Stimulated activated CD8-positive, alpha-beta memory T cell treated with anti-CD3 and anti-CD28 coated beads, Interleukin-4, amount 100 ng/mL, for 48 hours (primary cell): ENCODE data around the gene ECE2.

Source experiments
- DNase-seq: peaks from one replicate; pipeline ENCODE4 v3.0.0-alpha.2; 2020

ECE2 gene

GRCh38 chr3:184315871-184316661 lies 40.2 kb downstream of the ECE2 start:
- no peak for DNase-seq

DNA sequence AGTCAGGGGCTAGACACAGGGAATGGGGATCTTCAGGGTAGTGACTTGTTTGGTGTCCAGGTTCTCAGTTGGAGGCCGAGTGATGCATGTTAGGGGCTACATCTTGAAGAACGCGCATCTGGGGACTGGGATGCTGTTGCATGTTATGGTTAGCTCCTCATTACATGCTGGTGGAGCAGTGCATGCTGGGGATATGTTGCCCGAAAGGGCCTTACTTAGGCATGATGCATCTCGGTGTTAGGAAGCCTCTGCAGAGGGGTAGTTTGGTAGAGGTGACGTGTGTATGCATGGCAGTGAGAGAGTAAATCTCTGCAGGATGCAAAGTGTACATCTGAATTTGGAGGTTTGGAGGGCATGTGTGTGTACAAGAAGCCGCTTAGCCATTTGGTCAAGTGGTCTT lies 41.0 kb downstream of the ECE2 start:
- no peak for DNase-seq

- no peak for DNase-seq
Observed at GRCh38 chr3:184317201-184317600, 41.4 kb downstream of the ECE2 start.

DNA sequence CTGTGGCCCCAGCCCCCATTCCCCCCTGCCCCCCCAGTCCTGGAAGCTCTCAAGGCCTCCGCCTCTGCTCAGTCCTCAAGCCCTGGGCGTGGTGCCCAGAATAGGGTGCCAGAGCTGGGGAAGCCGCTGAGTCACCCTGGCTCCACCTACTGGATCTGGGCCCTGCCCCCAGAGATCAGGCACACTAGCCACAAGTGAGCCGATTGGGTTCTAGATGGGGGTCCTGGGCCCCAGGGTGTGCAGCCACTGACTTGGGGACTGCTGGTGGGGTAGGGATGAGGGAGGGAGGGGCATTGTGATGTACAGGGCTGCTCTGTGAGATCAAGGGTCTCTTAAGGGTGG lies 44.3 kb downstream of the ECE2 start:
- DNase-seq = peak; percentile 72

- no peak for DNase-seq
Observed at GRCh38 chr3:184321666-184322065, 45.8 kb downstream of the ECE2 start.

DNA sequence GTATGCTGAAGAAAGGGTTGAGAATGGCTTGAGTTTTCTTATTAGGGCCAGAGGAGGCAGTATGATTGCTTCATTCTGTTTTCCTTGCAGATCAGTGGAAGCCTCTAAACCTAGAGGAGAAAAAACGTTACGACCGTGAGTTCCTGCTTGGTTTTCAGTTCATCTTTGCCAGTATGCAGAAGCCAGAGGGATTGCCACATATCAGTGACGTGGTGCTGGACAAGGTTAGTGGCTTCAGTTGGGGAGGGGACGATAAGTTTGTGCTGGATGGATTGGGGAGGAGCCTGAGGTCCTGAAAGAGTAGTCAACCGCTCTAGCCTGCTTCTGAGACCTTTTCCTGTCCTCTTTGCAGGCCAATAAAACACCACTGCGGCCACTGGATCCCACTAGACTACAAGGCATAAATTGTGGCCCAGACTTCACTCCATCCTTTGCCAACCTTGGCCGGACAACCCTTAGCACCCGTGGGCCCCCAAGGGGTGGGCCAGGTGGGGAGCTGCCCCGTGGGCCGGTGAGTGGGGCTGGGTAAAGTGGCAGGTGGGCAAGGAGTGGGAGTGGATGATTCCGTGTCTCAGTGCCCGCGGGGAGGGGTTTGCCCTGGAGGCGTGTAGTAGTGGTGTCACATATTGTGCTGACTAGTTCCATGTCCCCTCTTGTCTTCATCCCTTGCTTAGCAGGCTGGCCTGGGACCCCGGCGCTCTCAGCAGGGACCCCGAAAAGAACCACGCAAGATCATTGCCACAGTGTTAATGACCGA lies 47.1 kb downstream of the ECE2 start:
- DNase-seq = no peak

GRCh38 chr3:184323696-184324095 lies 47.9 kb downstream of the ECE2 start:
- no peak for DNase-seq

DNA sequence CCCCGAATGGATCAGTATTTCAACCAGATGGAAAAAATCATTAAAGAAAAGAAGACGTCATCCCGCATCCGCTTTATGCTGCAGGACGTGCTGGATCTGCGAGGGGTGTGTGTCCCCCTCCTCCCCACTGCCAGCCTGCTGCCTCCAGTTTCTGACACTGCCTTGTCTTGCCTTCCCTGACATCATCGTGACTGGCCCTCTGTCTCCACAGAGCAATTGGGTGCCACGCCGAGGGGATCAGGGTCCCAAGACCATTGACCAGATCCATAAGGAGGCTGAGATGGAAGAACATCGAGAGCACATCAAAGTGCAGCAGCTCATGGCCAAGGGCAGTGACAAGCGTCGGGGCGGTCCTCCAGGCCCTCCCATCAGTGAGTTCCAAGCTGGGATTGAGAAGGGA lies 49.4 kb downstream of the ECE2 start:
- DNase-seq = no peak

- DNase-seq = peak; percentile 65
Observed at GRCh38 chr3:184325715-184326369, 50.0 kb downstream of the ECE2 start.

GRCh38 chr3:184327171-184327570 lies 51.3 kb downstream of the ECE2 start:
- no peak for DNase-seq

- no peak for DNase-seq
Observed at GRCh38 chr3:184328516-184328915, 52.7 kb downstream of the ECE2 start.

DNA sequence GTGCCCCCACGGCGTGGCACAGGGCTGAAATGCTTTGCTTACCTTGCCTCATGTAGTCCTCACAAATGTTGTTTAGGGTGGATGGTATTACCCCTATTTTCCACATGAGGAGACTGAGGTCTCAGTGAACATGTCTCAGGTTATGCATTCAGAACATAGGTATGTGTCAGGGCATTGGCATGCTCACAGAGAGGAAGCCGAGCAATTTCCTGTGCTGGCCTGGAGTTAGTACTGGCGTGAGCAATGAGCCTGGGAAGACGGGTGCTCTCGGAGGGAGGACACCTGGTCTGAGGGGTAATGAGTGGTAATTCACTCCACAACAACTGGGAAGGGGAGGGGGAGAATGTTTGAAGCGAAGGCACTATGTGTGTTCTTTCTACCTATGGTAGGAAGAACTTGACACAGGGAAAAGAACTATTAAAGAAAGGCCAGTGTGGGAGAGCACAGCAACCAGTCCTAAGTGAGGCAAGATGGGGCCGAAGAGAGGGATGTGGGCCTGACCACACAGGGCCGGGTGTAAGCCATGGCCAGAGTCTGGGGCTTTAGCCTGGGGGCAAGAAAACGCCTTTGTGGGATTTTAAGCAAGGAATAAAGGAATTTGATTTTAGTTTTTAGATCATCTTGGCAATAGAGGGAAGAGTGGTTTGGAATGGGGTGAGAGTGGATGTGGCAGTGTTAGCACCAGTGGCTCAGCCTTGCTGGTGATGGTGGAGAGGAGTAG lies 56.7 kb downstream of the ECE2 start:
- DNase-seq = no peak

GRCh38 chr3:184333190-184333589 lies 57.4 kb downstream of the ECE2 start:
- DNase-seq = no peak

DNA sequence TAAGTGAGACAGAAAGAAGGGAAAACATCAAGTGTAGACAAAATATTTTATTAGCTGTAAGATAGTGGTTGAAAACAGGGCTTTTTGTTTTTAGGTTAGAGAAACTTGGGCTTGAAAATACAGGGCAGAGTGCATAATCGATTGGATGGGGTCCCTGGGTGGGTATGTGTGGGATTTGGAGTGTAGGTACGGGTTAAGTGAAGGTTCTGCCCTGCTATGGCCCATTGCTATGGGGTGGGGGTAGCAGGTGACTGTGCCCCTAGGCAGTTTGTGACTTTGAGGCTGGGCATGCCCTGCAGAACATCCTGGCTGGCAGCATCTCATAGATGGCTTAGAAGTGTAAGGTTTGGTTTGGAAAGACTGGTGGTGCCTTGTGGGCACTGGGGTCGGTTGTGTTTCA lies 57.9 kb downstream of the ECE2 start:
- no peak for DNase-seq

DNA sequence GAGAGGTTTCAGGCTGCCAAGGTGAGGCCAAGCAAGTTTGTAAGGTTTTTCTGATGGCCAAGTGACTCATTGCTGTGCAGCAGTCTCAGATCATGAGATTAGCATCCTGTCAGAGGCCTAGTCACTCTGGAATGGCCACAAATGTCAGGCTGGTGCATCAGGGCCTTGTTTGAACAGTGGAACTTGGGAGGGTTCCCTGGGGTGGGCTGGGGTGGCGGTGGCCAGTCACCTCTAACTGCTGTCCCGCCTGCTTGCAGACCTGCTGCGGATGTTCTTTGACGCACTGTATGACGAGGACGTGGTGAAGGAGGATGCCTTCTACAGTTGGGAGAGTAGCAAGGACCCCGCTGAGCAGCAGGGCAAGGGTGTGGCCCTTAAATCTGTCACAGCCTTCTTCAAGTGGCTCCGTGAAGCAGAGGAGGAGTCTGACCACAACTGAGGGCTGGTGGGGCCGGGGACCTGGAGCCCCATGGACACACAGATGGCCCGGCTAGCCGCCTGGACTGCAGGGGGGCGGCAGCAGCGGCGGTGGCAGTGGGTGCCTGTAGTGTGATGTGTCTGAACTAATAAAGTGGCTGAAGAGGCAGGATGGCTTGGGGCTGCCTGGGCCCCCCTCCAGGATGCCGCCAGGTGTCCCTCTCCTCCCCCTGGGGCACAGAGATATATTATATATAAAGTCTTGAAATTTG lies 58.8 kb downstream of the ECE2 start:
- DNase-seq = peak; percentile 64

GRCh38 chr3:184335291-184335660 lies 59.5 kb downstream of the ECE2 start:
- DNase-seq = no peak

GRCh38 chr3:184335661-184336546 lies 60.1 kb downstream of the ECE2 start:
- DNase-seq = peak; percentile 95

DNA sequence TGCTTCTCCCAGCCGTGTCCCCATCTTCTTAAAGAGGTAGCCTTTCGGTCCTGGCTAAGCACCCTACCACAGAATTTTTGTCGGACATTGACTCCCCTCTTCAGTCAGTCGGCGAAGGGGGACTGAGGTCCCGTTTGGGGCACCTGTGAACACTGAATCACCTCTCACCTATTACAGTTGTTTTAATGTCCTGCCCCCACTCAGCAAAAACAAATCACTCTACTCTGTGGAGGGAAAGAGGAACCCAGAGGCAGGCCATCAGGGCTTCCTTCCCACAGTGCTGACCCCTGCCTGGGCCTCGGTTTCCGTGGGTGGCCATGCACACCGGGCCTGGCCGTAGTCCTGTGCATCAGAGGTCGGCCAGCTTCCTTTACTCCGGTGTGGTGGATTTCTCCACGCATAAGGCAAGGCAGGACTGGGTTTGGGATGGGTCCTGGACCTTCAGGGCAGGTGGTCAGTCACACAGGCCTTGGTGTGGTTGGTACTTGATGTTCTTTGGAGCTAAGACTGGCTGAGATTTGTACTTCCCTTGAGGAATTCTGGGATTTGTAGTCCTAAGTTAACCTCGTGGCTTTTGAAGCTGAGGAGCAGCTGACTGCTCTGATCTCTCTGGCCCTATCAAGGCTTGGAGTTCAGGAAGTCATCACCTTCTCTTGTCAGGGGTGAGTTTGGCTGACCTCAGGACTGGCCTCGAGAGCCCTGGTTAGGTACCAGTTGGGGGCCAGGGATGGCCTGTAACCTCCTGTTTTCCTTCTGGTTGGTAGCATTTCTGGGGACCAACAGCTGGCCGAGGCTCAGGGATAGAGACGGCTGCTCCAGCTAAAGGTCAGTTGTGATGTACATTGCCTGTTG lies 61.0 kb downstream of the ECE2 start:
- no peak for DNase-seq

GRCh38 chr3:184337399-184337714 lies 61.5 kb downstream of the ECE2 start, which contains the start of gene FAM131A:
TSS of gene FAM131A (plus strand) at chr3:184337600. CDS start at chr3:184337631, 31 bp downstream.
- DNase-seq = no peak

DNA sequence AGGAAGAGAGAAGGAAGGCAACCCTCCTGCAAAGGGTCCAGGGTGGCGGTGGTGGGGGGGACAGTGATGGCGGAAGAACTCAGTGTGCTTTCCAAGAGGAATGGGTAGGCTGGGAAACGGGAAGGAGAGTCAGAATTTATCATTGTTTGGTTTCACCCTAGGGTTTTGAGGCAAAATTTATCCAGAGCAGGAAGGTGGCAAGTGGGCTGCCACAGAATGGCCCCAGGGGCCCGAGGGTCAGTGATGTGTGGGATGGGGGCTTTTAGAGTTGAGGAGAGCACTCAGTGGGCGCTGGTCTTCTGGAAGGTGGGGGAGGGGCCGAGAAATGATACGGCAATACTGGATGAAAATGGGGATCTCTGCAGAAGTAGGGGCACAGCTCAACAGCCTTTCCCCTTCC lies 62.2 kb downstream of the ECE2 start:
- DNase-seq = no peak

DNA sequence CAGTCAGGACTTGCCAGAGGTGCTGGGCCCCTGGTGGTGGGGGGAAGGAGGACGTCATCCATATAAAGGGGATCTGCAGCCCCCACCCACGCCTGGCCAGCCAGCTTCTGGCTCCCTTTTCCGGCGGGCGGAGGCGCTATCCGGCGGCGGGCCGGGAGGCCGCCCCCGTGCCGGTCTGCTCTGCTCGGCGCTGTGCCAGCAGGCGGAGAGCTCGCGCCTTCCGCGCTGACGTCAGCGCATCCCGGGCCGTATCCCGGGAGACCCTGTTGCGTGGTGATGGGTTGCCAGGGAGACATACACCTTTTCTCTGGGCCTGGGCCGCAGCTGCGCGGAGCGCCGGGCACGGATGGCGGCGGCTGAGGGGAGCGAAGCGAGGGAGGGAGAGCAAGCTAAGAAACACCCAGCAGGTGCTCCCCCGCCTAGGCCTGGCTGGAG lies 62.7 kb downstream of the ECE2 start:
- DNase-seq = no peak
